Muscle layer of duodenum (tissue), 2 donors: ENCODE results near the gene PVR.
"Not testable (repeated sequence)": the region's sequence is repeated elsewhere in the genome, so short reads cannot be mapped to it uniquely, and the experiment has no call there.

ENCODE experiments used
- H3K27ac ChIP-seq: one replicate; pipeline ENCODE4 v1.7.0; 2013; ENCODE audit warnings: mild to moderate bottlenecking, low read length
- H3K27me3 ChIP-seq: one replicate; pipeline ENCODE4 v1.7.0; 2013; ENCODE audit warnings: low read depth, mild to moderate bottlenecking, control low read depth, low read length
- H3K36me3 ChIP-seq, 2 donors: one replicate each; pipeline ENCODE4 v1.7.0; 2013; ENCODE audit warnings: low read length in 2 of 2, control low read depth in 1 of 2, mild to moderate bottlenecking in 1 of 2; ENCODE audit not compliant: insufficient read depth in 2 of 2, control insufficient read depth in 1 of 2
- H3K4me1 ChIP-seq, 2 donors: one replicate each; pipeline ENCODE4 v1.7.0; 2013; ENCODE audit warnings: low read length in 2 of 2, mild to moderate bottlenecking in 2 of 2, control low read depth in 1 of 2, moderate library complexity in 1 of 2; ENCODE audit not compliant: insufficient read depth in 2 of 2, control insufficient read depth in 1 of 2
- H3K4me3 ChIP-seq, 2 donors: one replicate each; pipeline ENCODE4 v1.7.0; 2013; ENCODE audit warnings: low read length in 2 of 2, low read depth in 1 of 2, mild to moderate bottlenecking in 1 of 2
- H3K9me3 ChIP-seq, 2 donors: one replicate each; pipeline ENCODE4 v1.7.0; 2013; ENCODE audit warnings: low read length in 2 of 2, control low read depth in 1 of 2, mild to moderate bottlenecking in 1 of 2; ENCODE audit not compliant: control insufficient read depth in 1 of 2
- donor health status: healthy.

PVR gene

GRCh38 chr19:44706506-44707236 is 63.0 kb downstream of the PVR start:
- Histone ChIP-seq H3K27ac (no peak overlapping the region), H3K4me3 (no peak overlapping the region), H3K36me3 (no peaks in the 10 kb centered on the region), H3K9me3 (no peaks in the 10 kb centered on the region), H3K27me3 (no peaks in the 10 kb centered on the region), H3K4me1 (no peaks in the 10 kb centered on the region)

GRCh38 chr19:44707794-44708193 is 64.1 kb downstream of the PVR start:
- Histone ChIP-seq H3K4me1 (no peaks in the 10 kb centered on the region), H3K9me3 (no peaks in the 10 kb centered on the region), H3K36me3 (no peaks in the 10 kb centered on the region), H3K27me3 (no peaks in the 10 kb centered on the region), H3K27ac (no peak overlapping the region), H3K4me3 (no peak overlapping the region)

DNA sequence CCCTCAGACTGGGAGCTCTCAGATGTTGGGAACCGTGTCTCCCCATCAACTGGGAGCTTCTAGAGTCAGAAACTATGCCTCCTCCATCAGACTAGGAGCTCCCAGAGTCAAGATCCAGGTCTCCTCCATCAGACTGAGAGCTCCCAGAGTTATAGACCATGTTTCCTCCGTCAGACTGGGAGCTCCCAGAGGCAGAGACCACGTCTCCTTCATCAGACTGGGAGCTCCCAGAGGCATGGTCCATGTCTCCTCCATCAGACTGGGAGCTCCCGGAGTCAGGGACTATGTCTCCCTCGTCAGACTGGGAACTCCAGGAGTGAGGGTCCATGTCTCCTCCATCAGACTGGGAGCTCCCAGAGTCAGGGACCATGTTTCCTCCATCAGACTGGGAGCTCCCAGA is 65.2 kb downstream of the PVR start:
- H3K27me3 ChIP-seq: no peaks in the 10 kb centered on the region
- no peak overlapping the region for H3K4me3 ChIP-seq
- no peaks in the 10 kb centered on the region for H3K9me3 ChIP-seq
- no peaks in the 10 kb centered on the region for H3K36me3 ChIP-seq
- H3K27ac ChIP-seq: no peak overlapping the region
- H3K4me1 ChIP-seq: no peaks in the 10 kb centered on the region

DNA sequence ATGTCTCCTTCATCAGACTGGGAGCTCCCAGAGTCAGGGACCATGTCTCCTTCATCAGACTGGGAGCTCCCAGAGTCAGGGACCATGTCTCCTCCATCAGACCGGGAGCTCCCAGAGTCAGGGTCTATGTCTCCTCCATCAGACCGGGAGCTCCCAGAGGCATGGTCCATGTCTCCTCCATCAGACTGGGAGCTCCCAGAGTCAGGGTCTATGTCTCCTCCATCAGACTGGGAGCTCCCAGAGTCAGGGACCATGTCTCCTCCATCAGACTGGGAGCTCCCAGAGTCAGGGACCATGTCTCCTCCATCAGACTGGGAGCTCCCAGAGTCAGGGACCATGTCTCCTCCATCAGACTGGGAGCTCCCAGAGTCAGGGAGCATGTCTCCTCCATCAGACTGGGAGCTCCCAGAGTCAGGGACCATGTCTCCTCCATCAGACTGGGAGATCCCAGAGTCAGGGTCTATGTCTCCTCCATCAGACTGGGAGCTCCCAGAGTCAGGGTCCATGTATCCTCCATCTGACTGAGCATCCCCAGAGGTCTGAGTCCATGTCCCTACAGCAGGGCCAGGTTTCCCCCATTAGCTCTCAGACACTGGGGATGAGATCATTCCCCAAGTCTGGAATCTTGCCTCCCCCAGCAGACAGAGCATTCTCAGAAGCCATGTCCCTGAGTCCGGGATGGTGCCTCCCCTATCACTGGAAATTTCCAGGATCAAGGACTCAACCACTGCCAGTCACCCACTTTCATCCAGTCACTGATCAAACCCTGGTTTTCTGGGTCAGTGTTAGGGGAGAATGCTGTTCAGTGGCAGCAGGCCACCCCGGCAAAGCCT is 65.9 kb downstream of the PVR start:
- H3K36me3 ChIP-seq, H3K9me3 ChIP-seq, H3K4me3 ChIP-seq, H3K27ac ChIP-seq, H3K4me1 ChIP-seq, H3K27me3 ChIP-seq: not testable (repeated sequence)

GRCh38 chr19:44710483-44710882 is 66.8 kb downstream of the PVR start:
- H3K27ac ChIP-seq: no peak overlapping the region
- H3K9me3 ChIP-seq: peaks cover 0 to 4% of the 10 kb centered on the region in 2 donors
- no peaks in the 10 kb centered on the region for H3K36me3 ChIP-seq
- no peaks in the 10 kb centered on the region for H3K27me3 ChIP-seq
- H3K4me3 ChIP-seq: no peak overlapping the region
- no peaks in the 10 kb centered on the region for H3K4me1 ChIP-seq

- Histone ChIP-seq H3K36me3 (no peaks in the 10 kb centered on the region), H3K27ac (no peak overlapping the region), H3K9me3 (peaks cover 0 to 4% of the 10 kb centered on the region in 2 donors), H3K4me1 (no peaks in the 10 kb centered on the region), H3K27me3 (no peaks in the 10 kb centered on the region), H3K4me3 (no peak overlapping the region)
Observed at GRCh38 chr19:44712864-44713515, 69.3 kb downstream of the PVR start.
